ENCODE results near the gene ALS2CL.
A peak's percentile ranks its signal among the peaks of the same experiment; 100 is the strongest.
"Not testable (repeated sequence)": the region's sequence is repeated elsewhere in the genome, so short reads cannot be mapped to it uniquely, and the experiment has no call there.

Gene ALS2CL, protein sequence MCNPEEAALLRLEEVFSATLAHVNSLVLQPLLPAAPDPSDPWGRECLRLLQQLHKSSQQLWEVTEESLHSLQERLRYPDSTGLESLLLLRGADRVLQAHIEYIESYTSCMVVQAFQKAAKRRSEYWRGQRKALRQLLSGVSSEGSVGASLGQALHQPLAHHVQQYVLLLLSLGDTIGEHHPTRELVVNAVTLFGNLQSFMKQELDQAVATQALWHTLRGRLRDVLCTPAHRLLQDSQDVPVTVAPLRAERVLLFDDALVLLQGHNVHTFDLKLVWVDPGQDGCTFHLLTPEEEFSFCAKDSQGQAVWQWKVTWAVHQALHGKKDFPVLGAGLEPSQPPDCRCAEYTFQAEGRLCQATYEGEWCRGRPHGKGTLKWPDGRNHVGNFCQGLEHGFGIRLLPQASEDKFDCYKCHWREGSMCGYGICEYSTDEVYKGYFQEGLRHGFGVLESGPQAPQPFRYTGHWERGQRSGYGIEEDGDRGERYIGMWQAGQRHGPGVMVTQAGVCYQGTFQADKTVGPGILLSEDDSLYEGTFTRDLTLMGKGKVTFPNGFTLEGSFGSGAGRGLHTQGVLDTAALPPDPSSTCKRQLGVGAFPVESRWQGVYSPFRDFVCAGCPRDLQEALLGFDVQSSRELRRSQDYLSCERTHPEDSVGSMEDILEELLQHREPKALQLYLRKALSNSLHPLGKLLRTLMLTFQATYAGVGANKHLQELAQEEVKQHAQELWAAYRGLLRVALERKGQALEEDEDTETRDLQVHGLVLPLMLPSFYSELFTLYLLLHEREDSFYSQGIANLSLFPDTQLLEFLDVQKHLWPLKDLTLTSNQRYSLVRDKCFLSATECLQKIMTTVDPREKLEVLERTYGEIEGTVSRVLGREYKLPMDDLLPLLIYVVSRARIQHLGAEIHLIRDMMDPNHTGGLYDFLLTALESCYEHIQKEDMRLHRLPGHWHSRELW

DNA sequence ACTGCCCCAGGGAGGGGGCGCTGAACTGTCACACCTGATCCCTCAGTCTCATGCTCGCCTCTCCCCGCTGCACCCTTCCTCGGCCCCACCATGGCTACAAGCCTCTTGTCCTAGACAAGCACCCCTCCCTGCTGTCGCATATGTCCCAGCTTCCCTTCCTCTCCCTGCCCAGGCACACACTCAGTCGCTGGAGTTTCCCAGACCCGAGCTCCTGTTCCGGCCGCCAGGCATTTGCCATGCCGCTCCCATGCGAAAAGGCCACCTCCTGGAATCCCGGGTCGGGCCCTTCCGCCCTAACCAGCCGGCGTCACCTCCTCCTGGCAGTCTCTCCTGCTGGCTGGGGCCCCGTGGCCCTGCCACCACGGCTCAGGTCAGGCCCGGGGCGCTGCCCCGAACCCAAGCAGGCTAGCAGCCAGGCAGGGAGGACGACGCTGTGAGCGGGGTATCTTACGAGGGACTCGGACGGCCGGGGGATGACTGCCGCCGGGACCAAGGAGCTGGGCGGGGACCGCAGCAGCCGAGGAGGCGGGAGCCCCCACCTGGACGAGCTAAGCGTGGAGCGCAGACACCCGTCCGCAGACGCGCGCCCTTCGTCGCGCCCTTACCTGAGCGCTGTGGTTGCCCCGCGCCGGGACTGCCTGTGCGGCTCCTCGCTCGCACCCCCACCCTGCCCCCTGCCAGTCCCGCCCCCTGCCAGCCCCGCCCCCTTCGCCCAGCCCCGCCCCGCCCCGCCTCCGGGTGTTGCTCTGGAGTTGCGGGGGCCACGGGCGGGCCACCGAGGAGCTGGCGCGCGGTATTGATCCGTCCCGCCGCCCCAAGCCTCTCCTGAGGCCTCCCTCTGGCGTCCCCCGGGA, at the start of gene ALS2CL:
Gene ALS2CL, minus strand, starts transcription at position 642 of the 854 bp plus-strand sequence. CDS start 4,239 bp downstream, outside the sequence.
- Histone ChIP-seq H3K4me3 (ENCODE audit: low read depth in 1 of 5, low read length in 5 of 5) (peak within 1 kb of the TSS; percentile 73 to 85 (median 83)), H3K9me3 (ENCODE audit: control insufficient read depth in 5 of 5, low read length in 5 of 5) (no peaks in the 10 kb centered on the region), H3K27me3 (ENCODE audit: control insufficient read depth in 5 of 5, insufficient read depth in 4 of 5, low read length in 5 of 5) (no peaks in the 10 kb centered on the region), H3K9ac (ENCODE audit: low read length in 5 of 5) (peak within 1 kb of the TSS; percentile 48 to 80 (median 69)), H3K36me3 (ENCODE audit: control insufficient read depth in 5 of 5, insufficient read depth in 5 of 5, low read length in 5 of 5) (peaks cover 0 to 9% (median 2%) of the 10 kb centered on the region in 5 donors), H3K4me1 (ENCODE audit: control insufficient read depth in 5 of 5, insufficient read depth in 5 of 5, low read length in 5 of 5) (peaks cover 22 to 76% (median 73%) of the 10 kb centered on the region in 5 donors), H3K27ac (ENCODE audit: low read depth, low read length) (no peak within 1 kb of the TSS)

DNA sequence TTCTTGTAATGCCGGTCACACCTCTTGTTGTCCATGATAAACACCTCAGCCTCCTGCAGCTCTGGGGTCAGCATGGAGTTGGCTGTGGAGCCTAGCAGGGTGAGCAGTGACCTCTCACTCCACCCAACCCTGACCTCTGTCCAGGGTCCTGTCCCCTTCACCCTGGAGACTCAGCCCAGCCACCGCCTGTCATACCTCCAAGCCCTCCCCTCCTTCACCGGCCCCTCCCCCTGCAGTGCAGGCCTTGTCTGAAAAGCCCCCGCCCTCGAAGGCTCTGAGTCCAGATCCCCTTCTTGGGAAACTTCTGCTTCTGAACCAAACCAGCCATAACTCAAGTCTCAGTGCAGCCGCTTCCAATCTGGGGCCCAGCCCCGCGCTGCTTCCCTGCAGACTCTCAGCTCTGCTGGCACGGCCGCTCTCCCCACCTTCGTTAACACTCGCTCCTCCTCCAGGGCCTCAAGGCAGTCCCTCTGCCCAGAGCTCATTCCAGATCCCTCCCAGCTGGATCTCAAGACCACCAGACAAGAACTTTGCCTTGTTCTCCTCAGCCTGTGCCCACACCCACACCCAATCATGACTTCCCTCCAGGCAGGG, 49.6 kb upstream of the ALS2CL start:
- Histone ChIP-seq H3K9me3 (ENCODE audit: control insufficient read depth in 5 of 5, low read length in 5 of 5) (no peaks in the 10 kb centered on the region), H3K4me1 (ENCODE audit: control insufficient read depth in 5 of 5, insufficient read depth in 5 of 5, low read length in 5 of 5) (no peaks in the 10 kb centered on the region), H3K36me3 (ENCODE audit: control insufficient read depth in 5 of 5, insufficient read depth in 5 of 5, low read length in 5 of 5) (no peaks in the 10 kb centered on the region), H3K27ac (ENCODE audit: low read depth, low read length) (no peak overlapping the region), H3K4me3 (ENCODE audit: low read depth in 1 of 5, low read length in 5 of 5) (no peak overlapping the region), H3K9ac (ENCODE audit: low read length in 5 of 5) (no peak overlapping the region), H3K27me3 (ENCODE audit: control insufficient read depth in 5 of 5, insufficient read depth in 4 of 5, low read length in 5 of 5) (no peaks in the 10 kb centered on the region)

DNA sequence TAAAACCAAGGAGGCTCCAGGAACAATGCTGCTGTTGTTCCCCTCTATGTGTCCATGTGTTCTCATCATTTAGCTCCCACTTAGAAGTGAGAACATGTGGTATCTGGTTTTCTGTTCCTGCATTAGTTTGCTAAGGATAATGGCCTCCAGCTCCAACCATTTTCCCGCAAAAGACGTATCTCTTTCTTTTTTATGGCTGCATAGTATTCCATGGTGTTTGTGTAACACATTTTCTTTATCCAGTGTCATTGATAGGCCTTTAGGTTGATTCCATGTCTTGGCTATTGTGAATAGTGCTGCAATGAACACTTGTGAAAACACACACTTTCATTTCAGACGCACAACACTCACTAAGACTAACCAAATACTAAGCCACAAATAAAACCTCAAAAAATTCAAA, 46.1 kb upstream of the ALS2CL start:
- H3K9me3 ChIP-seq (ENCODE audit: control insufficient read depth in 5 of 5, low read length in 5 of 5); H3K4me3 ChIP-seq (ENCODE audit: low read depth in 1 of 5, low read length in 5 of 5); H3K27ac ChIP-seq (ENCODE audit: low read depth, low read length); H3K36me3 ChIP-seq (ENCODE audit: control insufficient read depth in 5 of 5, insufficient read depth in 5 of 5, low read length in 5 of 5); H3K27me3 ChIP-seq (ENCODE audit: control insufficient read depth in 5 of 5, insufficient read depth in 4 of 5, low read length in 5 of 5); H3K9ac ChIP-seq (ENCODE audit: low read length in 5 of 5); H3K4me1 ChIP-seq (ENCODE audit: control insufficient read depth in 5 of 5, insufficient read depth in 5 of 5, low read length in 5 of 5): not testable (repeated sequence)

DNA sequence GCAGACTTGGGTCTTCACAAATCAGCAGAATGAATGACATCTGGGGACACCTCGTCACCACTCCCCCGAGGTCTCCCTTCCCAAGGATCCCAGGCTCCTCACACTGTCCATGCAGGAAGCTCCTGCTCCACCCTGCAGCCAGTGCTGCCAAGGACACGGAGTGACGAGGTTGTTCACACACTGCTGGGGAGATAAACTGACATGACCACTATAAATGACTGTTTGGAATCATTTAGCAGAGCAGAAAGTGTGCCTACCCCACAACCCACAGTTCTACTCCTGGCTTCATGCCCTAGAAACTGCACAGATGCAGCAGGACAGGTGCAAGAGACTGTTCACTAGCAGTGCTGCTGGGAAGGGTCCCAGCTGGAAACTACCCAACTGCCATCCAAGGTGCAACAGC, 43.9 kb upstream of the ALS2CL start:
- H3K4me1 ChIP-seq (ENCODE audit: control insufficient read depth in 5 of 5, insufficient read depth in 5 of 5, low read length in 5 of 5): no peaks in the 10 kb centered on the region
- no peaks in the 10 kb centered on the region for H3K9me3 ChIP-seq (ENCODE audit: control insufficient read depth in 5 of 5, low read length in 5 of 5)
- peaks cover 0 to 11% (median 5%) of the 10 kb centered on the region in 5 donors for H3K27me3 ChIP-seq (ENCODE audit: control insufficient read depth in 5 of 5, insufficient read depth in 4 of 5, low read length in 5 of 5)
- no peaks in the 10 kb centered on the region for H3K36me3 ChIP-seq (ENCODE audit: control insufficient read depth in 5 of 5, insufficient read depth in 5 of 5, low read length in 5 of 5)
- H3K9ac ChIP-seq (ENCODE audit: low read length in 5 of 5): no peak overlapping the region
- H3K4me3 ChIP-seq (ENCODE audit: low read depth in 1 of 5, low read length in 5 of 5): no peak overlapping the region
- H3K27ac ChIP-seq (ENCODE audit: low read depth, low read length): no peak overlapping the region

DNA sequence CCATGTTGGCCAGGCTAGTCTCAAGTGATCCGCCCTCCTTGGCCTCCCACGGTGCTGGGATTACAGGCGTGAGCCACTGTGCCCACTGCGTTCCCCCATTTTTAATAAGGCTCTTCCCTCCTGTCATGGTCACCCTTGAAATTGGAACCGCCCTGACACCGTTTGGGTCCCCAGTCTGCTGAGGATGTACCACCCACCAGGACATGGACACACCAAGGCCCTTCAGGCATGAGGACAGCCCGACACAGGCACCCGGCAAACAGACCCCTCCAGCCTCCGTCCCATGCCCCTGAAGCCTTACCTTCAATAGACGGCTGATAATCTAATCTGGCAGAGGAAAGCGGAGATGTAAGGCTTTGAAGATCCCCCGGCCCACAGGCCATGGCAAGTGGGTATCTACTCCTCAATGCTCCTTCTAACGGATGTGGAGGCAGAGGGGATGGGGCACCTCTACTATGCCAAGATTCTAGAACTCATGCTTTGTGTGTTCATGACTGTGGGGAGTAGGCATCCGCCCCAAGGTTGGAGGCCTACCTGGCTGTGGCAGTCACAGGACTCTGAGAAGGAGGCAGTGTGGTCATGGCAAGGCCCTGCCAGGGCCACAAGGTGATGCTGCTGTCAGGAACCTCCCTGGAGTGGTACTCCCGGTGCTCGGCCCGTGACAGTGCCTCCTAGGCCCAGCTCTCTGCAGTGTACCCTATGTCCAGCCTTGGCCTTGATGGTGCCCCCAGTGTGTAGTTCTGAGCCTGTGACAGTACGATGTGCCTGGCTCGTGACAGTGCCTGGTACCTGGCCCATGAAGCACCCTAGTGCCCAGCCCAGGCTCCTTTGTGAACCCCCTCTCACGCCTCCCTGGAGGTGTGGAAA, 42.8 kb upstream of the ALS2CL start:
- Histone ChIP-seq H3K9ac (ENCODE audit: low read length in 5 of 5) (no peak overlapping the region), H3K36me3 (ENCODE audit: control insufficient read depth in 5 of 5, insufficient read depth in 5 of 5, low read length in 5 of 5) (no peaks in the 10 kb centered on the region), H3K27me3 (ENCODE audit: control insufficient read depth in 5 of 5, insufficient read depth in 4 of 5, low read length in 5 of 5) (peaks cover 0 to 11% (median 5%) of the 10 kb centered on the region in 5 donors), H3K4me1 (ENCODE audit: control insufficient read depth in 5 of 5, insufficient read depth in 5 of 5, low read length in 5 of 5) (no peaks in the 10 kb centered on the region), H3K9me3 (ENCODE audit: control insufficient read depth in 5 of 5, low read length in 5 of 5) (no peaks in the 10 kb centered on the region), H3K4me3 (ENCODE audit: low read depth in 1 of 5, low read length in 5 of 5) (no peak overlapping the region), H3K27ac (ENCODE audit: low read depth, low read length) (no peak overlapping the region)

DNA sequence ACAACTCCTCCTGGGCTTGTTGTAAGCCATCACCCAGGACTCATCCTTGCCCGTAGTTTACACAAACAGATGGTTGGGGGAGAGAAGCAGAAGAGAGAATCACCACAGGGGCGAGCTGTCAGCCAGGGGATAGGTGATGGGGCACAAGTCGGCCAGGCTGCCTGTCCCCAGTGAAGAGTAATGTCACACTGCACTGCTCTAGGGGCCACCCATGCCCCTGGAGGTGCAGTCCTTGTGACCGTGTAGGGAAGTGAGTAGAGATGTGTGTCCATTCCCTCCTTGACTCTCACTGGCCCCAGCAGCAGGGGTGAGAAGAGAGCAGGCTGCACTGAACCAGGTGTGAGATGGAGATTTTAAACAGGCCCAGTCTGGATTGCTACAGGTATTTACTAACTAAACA, 41.3 kb upstream of the ALS2CL start:
- Histone ChIP-seq H3K36me3 (ENCODE audit: control insufficient read depth in 5 of 5, insufficient read depth in 5 of 5, low read length in 5 of 5) (no peaks in the 10 kb centered on the region), H3K4me1 (ENCODE audit: control insufficient read depth in 5 of 5, insufficient read depth in 5 of 5, low read length in 5 of 5) (no peaks in the 10 kb centered on the region), H3K9me3 (ENCODE audit: control insufficient read depth in 5 of 5, low read length in 5 of 5) (no peaks in the 10 kb centered on the region), H3K4me3 (ENCODE audit: low read depth in 1 of 5, low read length in 5 of 5) (no peak overlapping the region), H3K9ac (ENCODE audit: low read length in 5 of 5) (no peak overlapping the region), H3K27me3 (ENCODE audit: control insufficient read depth in 5 of 5, insufficient read depth in 4 of 5, low read length in 5 of 5) (peaks cover 0 to 11% (median 5%) of the 10 kb centered on the region in 5 donors), H3K27ac (ENCODE audit: low read depth, low read length) (no peak overlapping the region)

DNA sequence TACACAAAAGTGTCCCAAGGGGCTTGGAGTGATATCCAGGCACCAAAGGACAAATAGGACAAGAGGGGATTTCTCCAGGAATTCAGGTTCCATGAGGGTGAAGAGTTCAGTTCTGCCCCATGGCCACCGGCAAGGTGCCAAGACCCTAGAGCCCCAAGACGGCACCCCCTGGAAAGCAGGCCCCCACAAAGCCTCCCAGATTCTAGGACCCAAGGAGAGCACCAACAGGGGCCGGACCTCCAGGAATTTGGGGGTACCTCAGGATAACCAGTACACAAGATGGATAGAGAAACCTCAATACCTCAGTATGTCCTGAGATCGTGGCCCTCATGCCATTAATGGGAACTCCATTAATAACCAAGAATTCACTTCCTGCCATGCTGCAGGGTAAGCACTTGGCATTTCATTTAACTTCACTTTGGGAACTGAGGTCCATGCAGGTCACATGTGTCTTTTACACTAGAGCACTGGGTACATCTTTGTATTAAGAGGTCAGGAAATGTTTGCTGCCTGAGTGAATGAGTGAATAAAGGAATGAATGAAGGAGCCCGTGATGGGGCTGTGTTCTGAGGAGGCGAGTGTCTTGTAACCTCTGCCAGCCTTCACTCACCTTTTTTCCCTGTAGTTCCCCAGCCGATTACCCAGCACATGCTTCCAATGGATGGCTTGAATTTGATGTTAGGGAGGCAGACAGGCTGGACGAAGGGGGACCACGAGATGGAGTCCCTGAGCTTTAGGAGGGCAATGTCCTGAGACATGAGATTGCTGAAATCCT, 39.7 kb upstream of the ALS2CL start:
- H3K27ac ChIP-seq (ENCODE audit: low read depth, low read length): no peak overlapping the region
- no peaks in the 10 kb centered on the region for H3K4me1 ChIP-seq (ENCODE audit: control insufficient read depth in 5 of 5, insufficient read depth in 5 of 5, low read length in 5 of 5)
- H3K9me3 ChIP-seq (ENCODE audit: control insufficient read depth in 5 of 5, low read length in 5 of 5): no peaks in the 10 kb centered on the region
- H3K4me3 ChIP-seq (ENCODE audit: low read depth in 1 of 5, low read length in 5 of 5): no peak overlapping the region
- no peaks in the 10 kb centered on the region for H3K36me3 ChIP-seq (ENCODE audit: control insufficient read depth in 5 of 5, insufficient read depth in 5 of 5, low read length in 5 of 5)
- H3K27me3 ChIP-seq (ENCODE audit: control insufficient read depth in 5 of 5, insufficient read depth in 4 of 5, low read length in 5 of 5): peaks cover 3 to 15% (median 5%) of the 10 kb centered on the region in 5 donors
- H3K9ac ChIP-seq (ENCODE audit: low read length in 5 of 5): no peak overlapping the region

DNA sequence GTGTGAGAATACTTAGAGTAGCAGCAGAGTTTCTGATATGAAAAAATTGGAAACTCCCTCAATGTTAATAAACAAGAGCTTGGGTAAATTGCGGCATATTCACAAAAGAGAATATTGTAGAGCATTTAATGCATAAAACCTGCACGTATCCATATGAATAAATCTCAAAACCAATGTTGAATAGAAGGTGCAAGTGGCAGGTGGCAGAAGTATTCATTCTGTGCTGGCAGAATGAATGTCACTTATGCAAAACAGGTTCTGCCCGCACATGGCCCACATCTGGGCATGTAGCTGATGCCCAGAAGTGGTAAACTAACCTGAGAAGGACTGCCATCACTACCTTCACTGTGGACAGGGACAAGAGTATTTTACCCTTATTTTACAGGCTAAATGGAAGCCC, 38.3 kb upstream of the ALS2CL start:
- Histone ChIP-seq H3K9ac (ENCODE audit: low read length in 5 of 5) (no peak overlapping the region), H3K27me3 (ENCODE audit: control insufficient read depth in 5 of 5, insufficient read depth in 4 of 5, low read length in 5 of 5) (peaks cover 3 to 12% (median 5%) of the 10 kb centered on the region in 5 donors), H3K4me3 (ENCODE audit: low read depth in 1 of 5, low read length in 5 of 5) (no peak overlapping the region), H3K36me3 (ENCODE audit: control insufficient read depth in 5 of 5, insufficient read depth in 5 of 5, low read length in 5 of 5) (no peaks in the 10 kb centered on the region), H3K27ac (ENCODE audit: low read depth, low read length) (no peak overlapping the region), H3K9me3 (ENCODE audit: control insufficient read depth in 5 of 5, low read length in 5 of 5) (no peaks in the 10 kb centered on the region), H3K4me1 (ENCODE audit: control insufficient read depth in 5 of 5, insufficient read depth in 5 of 5, low read length in 5 of 5) (no peaks in the 10 kb centered on the region)
